ENCODE data around the gene COPA.
A peak's percentile ranks its signal among the peaks of the same experiment; 100 is the strongest.

COPA gene

DNA sequence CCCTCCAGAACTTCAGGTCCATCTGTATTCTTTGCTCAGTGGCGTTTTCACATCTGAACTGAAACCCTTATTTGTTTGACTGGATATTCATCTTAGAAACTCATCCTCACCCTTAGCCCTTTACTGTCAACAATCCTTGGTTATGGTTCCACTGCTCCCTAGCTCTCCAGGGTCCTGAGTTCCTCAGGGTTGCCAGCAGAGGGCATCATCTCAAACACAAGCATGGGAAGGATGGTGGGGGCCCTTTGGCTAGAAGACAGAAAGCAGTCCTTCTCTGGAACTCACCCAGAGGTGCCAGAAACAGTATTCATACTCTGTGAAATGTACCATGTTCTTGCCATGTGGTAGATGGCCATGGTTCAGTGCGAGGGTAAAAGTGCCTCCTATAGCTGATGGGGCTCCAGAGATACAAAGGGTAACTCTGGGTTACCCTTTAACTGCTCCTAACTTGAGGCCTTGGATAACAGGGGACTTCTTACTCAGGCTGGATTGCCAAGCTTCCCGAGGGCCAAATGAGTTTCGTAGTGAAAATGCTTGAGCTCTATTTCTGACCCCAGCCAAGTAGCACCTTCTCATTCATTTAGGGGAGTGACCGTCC is 11.4 kb upstream of the COPA start:
- TF ChIP-seq, protein P1, sequence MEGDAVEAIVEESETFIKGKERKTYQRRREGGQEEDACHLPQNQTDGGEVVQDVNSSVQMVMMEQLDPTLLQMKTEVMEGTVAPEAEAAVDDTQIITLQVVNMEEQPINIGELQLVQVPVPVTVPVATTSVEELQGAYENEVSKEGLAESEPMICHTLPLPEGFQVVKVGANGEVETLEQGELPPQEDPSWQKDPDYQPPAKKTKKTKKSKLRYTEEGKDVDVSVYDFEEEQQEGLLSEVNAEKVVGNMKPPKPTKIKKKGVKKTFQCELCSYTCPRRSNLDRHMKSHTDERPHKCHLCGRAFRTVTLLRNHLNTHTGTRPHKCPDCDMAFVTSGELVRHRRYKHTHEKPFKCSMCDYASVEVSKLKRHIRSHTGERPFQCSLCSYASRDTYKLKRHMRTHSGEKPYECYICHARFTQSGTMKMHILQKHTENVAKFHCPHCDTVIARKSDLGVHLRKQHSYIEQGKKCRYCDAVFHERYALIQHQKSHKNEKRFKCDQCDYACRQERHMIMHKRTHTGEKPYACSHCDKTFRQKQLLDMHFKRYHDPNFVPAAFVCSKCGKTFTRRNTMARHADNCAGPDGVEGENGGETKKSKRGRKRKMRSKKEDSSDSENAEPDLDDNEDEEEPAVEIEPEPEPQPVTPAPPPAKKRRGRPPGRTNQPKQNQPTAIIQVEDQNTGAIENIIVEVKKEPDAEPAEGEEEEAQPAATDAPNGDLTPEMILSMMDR (IDR thresholded peaks at IDR 0.05) = no peak
- H3K27ac ChIP-seq = no peak overlapping the region
- DNase-seq (ENCODE audit: low spot score) = no peak

DNA sequence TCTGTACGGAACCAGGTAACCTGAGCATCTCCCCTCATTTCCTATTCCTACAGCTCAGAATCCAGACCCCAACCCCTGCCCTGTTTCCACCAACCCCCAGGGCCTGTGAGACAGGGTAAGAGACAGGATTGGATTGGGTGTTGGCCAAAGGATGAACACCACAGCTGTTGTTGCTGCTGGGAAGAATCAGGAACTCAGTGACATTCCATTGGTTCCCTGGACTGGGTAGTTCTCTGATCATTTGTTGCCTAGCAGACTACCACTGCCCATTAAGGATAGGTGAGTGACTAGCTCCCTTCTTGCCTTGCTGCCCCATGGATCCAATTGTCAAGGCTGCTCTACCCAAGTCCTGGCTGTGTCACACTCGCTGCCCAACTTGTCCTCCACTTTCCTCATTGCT is 10.2 kb upstream of the COPA start:
- Histone ChIP-seq H3K27ac (no peak overlapping the region), H3K4me3 (no peak overlapping the region)
- TF ChIP-seq, protein P1 (IDR thresholded peaks at IDR 0.05) = no peak
- DNase-seq (ENCODE audit: low spot score) = no peak

More for the DNA sequence above, 11.4 kb upstream of the COPA start:
- no peak overlapping the region for H3K4me3 ChIP-seq

DNA sequence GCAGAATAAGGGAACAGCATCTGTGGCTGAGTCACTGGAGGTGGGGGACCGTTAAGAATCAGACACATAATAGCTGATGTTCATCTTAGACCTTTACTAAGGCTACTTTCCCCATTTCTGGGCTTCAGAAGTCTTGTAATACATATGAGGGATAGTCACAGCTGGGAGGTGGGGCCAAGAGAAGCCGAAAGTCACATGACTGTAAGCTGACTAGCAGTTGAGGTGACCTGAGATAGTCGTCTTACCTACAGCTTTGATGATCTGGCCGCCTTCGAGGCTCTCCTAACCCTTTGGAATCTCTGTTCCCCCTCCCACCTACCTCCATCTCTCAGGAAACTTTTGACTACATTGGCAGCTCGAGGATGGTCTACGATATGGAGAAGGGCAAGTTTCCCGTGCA is 9.5 kb upstream of the COPA start:
- TF ChIP-seq, protein P1 (IDR thresholded peaks at IDR 0.05) = no peak
- Histone ChIP-seq H3K4me3 (no peak overlapping the region), H3K27ac (no peak overlapping the region)
- no peak for DNase-seq (ENCODE audit: low spot score)

DNA sequence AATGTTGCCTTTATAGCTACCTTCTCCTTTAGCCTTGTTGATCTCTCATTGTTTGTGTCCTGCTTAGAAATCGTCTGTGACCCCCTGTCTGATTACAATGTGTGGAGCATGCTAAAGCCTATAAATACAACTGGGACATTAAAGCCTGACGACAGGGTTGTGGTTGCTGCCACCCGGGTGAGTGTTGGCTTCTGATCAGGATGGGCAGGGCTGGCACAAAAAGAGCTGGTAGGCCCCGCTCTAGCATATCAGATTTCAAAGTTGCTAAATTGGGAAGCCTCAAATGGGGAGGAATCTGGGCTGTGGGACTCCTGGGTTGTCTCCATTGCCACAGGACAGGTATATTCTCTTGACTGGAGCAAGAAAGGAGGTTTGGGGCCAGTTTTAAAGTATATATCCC is 8.6 kb upstream of the COPA start:
- H3K4me3 ChIP-seq = no peak overlapping the region
- TF ChIP-seq, protein P1 (IDR thresholded peaks at IDR 0.05) = no peak
- DNase-seq (ENCODE audit: low spot score) = no peak
- no peak overlapping the region for H3K27ac ChIP-seq

DNA sequence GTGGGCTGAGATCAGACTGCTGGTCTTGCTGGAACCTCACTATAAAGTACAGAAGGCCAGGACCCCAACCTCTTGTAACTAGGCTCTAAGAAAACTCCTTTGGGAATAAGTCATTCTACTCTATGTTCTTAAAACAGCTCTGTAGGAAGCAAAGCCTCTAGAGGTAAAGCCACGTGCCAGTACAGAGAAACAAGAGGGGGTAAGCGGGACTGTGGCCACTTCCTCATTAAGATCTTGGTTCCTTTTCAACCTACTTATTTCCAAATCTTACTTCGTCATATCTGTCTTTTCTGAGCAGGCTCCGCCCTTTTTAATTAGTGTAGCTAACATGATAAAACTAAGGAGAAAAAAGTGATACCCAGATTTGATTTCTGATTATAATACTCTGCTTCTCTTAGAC is 3.9 kb upstream of the COPA start:
- Histone ChIP-seq H3K4me3 (no peak overlapping the region), H3K27ac (peak overlapping the region in 1 of 2 donors; percentile 38)
- no peak for DNase-seq (ENCODE audit: low spot score)
- TF ChIP-seq, protein P1 (IDR thresholded peaks at IDR 0.05) = no peak

DNA sequence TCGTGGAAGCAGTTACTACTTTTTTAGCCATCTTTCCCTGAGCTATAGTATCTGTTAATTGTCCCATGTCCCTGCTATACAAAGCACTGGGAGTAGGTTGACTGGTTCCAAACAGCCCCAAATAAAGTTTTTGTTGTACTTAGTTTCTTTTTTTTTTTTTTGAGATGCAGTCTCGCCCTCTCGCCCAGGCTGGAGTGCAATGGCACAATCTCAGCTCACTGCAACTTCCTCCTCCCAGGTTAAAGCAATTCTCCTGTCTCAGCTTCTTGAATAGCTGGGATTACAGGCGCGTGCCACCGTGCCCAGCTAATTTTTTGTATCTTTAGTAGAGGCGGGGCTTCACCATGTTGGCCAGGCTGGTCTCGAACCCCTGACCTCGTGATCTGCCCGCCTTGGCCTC is 3.4 kb upstream of the COPA start:
- Histone ChIP-seq H3K4me3 (no peak overlapping the region), H3K27ac (peak overlapping the region in 1 of 2 donors; percentile 38)
- DNase-seq (ENCODE audit: low spot score) = no peak
- TF ChIP-seq, protein P1 (IDR thresholded peaks at IDR 0.05) = no peak

DNA sequence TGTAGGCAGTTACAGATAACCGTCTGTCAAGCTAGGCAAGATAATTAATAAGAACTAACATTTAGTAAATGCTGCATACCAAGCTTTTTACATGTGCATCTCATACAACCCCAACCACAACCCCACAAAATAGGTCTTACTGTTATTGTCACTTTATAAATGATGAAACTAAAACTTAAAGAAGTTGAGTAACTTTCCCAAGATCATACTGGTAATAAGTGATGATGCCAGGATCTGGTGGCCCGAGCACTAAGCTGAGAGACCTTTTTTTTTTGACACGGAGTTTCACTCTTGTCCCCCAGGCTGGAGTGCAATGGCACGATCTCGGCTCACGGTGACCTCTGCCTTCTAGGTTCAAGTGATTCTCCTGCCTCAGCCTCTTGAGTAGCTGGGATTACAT is 1.9 kb upstream of the COPA start:
- H3K4me3 ChIP-seq = no peak overlapping the region
- TF ChIP-seq, protein P1 (IDR thresholded peaks at IDR 0.05) = no peak
- no peak for DNase-seq (ENCODE audit: low spot score)
- H3K27ac ChIP-seq = no peak overlapping the region

All from coronary artery (tissue), 2 donors.